HCT116 (cell line): ENCODE data around the gene AMOTL1.

ENCODE experiments used
- ATF3 ChIP-seq: IDR thresholded peaks from 2 replicates; pipeline ENCODE4 v1.6.1; 2012
- CEBPB ChIP-seq: IDR thresholded peaks from 2 replicates; pipeline ENCODE4 v1.6.1; 2012; ENCODE audit warnings: low read depth
- CTCF ChIP-seq, 3 experiments: fragments of 200-600 bp in 1 of 3; sonication (generic) in 1 of 3; IDR thresholded peaks in 2 of 3; conservative IDR thresholded peaks in 1 of 3; 2 replicates each; pipeline ENCODE4 v1.5.1; 2012 to 2017; ENCODE audit warnings: low read depth in 2 of 3, low read length in 2 of 3, antibody characterized with exemption in 1 of 3, borderline replicate concordance in 1 of 3, control low read depth in 1 of 3, mild to moderate bottlenecking in 1 of 3, mixed read lengths in 1 of 3, mixed run types in 1 of 3, moderate library complexity in 1 of 3; ENCODE audit not compliant: insufficient read depth in 1 of 3
- EZH2 ChIP-seq: fragments of 200-600 bp; sonication (generic); IDR thresholded peaks from 2 replicates; pipeline ENCODE4 v1.6.1; 2017; ENCODE audit warnings: antibody characterized with exemption, mixed run types
- POLR2A ChIP-seq: IDR thresholded peaks from 2 replicates; pipeline ENCODE4 v1.7.0; 2011; ENCODE audit warnings: borderline replicate concordance; ENCODE audit not compliant: insufficient read depth, insufficient read length; ENCODE audit errors: extremely low read depth
- POLR2AphosphoS5 ChIP-seq: IDR thresholded peaks from 2 replicates; pipeline ENCODE4 v1.6.1; 2011; ENCODE audit warnings: mild to moderate bottlenecking, low read depth, low read length, moderate library complexity
- RAD21 ChIP-seq: IDR thresholded peaks from 2 replicates; pipeline ENCODE4 v1.6.1; 2012; ENCODE audit warnings: low read depth, mild to moderate bottlenecking
- REST ChIP-seq: IDR thresholded peaks from 2 replicates; pipeline ENCODE4 v1.6.1; 2012; ENCODE audit warnings: low read depth
- SIN3A ChIP-seq: IDR thresholded peaks from 2 replicates; pipeline ENCODE4 v1.6.1; 2012; ENCODE audit warnings: low read depth
- SRF ChIP-seq: IDR thresholded peaks from 2 replicates; pipeline ENCODE4 v1.6.1; 2012; ENCODE audit warnings: low read depth
- TCF7L2 ChIP-seq: IDR thresholded peaks from 2 replicates; pipeline ENCODE4 v1.7.0; 2011; ENCODE audit warnings: borderline replicate concordance, inconsistent platforms; ENCODE audit not compliant: insufficient read depth, insufficient read length; ENCODE audit errors: extremely low read depth
- YY1 ChIP-seq: IDR thresholded peaks from 2 replicates; pipeline ENCODE4 v1.6.1; 2011; ENCODE audit warnings: low read length, low read depth, moderate library complexity, mild to moderate bottlenecking; ENCODE audit not compliant: insufficient replicate concordance; ENCODE audit errors: extremely low read depth
- ZFX ChIP-seq: fragments of 450-650 bp; IDR thresholded peaks from 2 replicates; pipeline ENCODE4 v1.6.1; 2017

- no peak for TF ChIP-seq CTCF (IDR thresholded peaks at IDR 0.05 in 2 of 3, conservative IDR thresholded peaks at IDR 0.05 in 1 of 3; ENCODE audit: borderline replicate concordance in 1 of 3, insufficient read depth in 1 of 3, low read depth in 2 of 3, low read length in 2 of 3)
- TF ChIP-seq POLR2A = no peak
- no peak for TF ChIP-seq TCF7L2
- TF ChIP-seq EZH2 = no peak
- no peak for TF ChIP-seq ZFX
- TF ChIP-seq SIN3A = no peak
- no peak for TF ChIP-seq POLR2AphosphoS5
- no peak for TF ChIP-seq SRF
- no peak for TF ChIP-seq YY1
- no peak for TF ChIP-seq REST
- TF ChIP-seq ATF3 = no peak
- TF ChIP-seq RAD21 = no peak
- TF ChIP-seq CEBPB = no peak
Measured at GRCh38 chr11:94776351-94777321, 8.5 kb downstream of the AMOTL1 start.
